Stimulated activated CD4-positive, alpha-beta T cell treated with anti-CD3 and anti-CD28 coated beads, TNF-alpha, amount 100 ng/mL, for 4 hours (primary cell): ENCODE results near the gene ENPEP.
"Not testable (repeated sequence)": the region's sequence is repeated elsewhere in the genome, so short reads cannot be mapped to it uniquely, and the experiment has no call there.

Source experiments
- DNase-seq, 3 experiments: peaks; one replicate each; pipeline ENCODE4 v3.0.0-alpha.2; 2020; ENCODE audit warnings: low read depth in 3 of 3

ENPEP gene

DNA sequence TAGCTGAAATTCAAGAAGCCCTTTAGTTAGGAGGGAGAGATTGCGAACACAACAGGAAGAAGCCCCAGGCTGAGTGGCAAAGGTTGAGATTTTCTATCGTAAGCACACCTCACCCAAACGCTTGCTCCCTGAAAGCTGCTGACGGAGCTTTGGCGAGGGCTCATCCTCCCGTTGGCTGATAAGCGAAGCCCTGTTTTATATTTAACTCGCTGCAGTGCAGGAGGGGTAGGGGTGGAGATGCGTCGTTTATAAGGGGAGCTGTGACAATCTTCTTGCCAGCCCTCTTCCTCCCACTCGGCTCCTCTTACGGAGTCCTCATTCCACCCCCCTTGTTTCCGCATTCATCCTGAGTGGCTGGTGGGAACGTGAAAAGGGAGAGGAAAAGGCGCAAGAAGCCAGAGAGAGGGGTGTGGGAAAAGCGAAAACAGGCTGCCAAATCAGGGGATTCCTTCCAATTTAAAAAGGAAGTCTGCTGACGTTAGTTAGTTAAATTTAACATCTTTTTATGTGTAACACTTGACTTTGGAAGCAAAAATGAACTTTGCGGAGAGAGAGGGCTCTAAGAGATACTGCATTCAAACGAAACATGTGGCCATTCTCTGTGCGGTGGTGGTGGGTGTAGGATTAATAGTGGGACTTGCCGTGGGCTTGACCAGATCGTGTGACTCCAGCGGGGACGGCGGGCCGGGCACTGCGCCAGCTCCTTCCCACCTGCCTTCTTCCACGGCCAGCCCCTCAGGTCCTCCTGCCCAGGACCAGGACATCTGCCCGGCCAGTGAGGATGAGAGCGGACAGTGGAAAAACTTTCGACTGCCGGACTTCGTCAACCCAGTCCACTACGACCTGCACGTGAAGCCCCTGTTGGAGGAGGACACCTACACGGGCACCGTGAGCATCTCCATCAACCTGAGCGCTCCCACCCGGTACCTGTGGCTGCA is at the start of gene ENPEP:
ENPEP (plus strand) TSS at position 275 of the 938 bp plus-strand sequence; CDS start at position 535, 260 bp downstream.
- DNase-seq: no peak

DNA sequence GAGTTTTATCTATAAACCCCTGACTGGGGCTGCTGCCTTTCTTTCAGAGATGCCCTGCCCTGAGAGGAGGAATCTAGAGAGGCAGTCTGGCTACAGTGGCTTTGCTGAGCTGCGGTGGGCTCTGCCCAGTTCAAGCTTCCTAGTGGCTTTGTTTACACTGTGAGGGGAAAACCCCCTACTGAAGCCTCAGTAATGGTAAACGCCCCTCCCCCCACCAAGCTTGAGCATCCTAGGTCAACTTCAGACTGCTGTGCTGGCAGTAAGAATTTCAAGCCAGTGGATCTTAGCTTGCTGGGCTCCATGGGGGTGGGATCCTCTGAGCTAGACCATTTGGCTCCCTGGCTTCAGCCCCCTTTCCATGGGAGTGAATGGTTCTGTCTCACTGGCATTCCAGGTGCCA is 44.1 kb upstream of the ENPEP start:
- DNase-seq: not testable (repeated sequence)

- not testable (repeated sequence) for DNase-seq
Measured at GRCh38 chr4:110437292-110437691, 38.7 kb upstream of the ENPEP start.

- DNase-seq: not testable (repeated sequence)
Measured at GRCh38 chr4:110439209-110439608, 36.7 kb upstream of the ENPEP start.

DNA sequence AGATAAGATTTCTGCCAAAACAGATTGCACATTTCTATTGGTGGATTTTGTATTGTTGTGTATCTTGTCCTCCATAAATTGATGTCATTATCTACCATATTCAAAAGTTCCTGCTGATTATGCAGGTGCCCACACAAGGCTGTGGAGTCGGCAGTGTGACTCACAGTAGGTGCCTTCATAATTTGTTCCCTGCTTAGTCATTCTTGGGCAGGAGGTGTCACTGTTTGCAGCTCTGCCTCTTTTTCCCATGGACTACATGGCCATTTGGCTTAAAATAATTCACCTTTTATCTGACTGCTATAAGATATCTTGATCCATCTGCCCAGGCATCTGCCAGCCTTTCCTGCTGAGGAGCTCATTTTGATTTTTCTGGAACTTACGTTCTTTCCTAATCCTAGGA is 33.6 kb upstream of the ENPEP start:
- no peak for DNase-seq

DNA sequence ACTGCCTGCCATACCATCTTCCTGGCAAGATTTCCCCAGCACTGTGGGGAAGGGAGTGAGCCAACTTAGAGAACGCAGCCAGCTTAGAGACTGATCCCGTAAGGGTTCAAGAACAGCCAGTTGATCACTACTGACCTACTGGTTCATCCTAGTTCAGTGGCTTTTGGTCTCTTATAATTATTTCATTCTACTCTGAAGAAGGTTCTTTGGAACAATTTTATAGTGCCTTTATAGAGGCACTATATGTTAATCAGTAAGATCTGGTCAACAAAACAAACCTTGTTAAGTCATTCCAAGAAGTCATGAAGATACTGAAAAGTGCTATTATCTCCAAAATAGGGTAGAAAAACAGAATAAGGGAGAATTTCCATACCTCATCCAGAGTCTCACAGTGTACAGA is 33.2 kb upstream of the ENPEP start:
- DNase-seq: no peak

DNA sequence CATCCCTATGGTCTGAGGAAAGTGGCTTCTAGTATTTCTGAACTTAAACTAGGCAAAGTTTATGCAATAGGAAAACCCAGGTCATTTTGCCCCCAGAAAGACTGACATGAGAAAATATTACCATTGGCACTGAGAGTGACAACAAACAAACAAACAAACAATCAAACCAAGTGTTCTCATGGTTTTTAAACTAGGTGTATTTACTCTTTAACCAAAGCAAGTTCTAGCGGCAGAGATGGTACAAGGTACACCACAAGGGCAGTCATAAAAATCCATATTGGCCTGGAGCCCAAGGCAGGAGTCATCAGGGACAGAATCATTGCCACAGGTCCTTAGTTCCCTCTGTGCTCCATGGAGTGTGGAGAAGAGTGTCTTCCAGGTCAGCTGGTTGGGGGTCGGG is 26.0 kb upstream of the ENPEP start:
- no peak for DNase-seq

GRCh38 chr4:110452546-110452945 is 23.4 kb upstream of the ENPEP start:
- DNase-seq: no peak

DNA sequence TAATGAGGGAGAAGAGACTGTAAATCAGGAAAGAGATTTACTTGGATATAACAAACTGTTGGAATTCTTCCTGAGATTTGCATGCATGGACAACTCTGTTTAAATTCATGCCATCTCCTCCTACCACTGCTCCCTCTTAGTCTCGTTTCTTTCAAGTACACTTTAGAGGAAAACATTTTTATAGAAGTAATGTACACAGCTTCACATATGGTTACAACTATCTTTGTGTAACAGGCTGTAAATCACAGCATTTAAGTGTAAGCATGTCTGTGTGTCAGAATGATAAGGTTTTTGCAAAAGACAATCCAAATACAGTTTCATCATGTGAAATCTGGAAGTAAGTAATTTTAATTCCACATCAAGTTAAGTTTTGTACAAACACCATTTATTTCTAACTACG is 21.5 kb upstream of the ENPEP start:
- no peak for DNase-seq

DNA sequence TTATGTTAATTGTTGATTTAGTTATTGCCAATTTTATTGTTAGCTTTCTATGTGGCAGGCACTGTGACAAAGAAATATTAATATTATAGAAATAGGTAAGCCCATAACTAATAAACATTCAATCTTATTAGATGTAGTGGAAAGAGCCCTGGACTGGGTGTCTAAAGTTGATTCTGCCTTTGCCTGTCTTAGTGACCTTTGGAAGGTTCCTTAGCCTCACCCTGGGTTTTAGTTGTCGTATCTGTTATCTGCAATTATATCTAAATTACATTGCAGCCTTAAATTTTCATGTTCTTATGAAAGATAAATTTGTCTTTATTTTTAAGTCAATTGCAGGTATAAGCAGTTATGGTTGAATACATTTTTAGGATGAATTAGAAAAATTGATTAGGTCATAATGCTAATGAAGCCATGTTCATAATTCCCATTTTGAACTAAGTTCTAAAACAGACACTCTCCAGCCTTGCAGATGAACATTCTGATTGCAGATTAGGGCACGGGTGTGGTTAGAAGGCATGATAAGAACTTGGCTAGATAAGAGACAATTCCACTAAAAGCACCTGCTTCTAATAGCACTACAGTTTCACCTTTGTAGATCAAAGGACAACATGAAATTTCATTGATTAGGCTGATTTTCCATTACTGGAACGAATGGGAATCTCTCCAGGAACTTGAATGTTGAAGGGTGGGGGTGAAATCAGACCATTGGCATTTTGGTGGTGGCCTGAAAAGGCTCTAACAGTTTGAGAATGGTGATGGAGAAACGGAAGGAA is 17.3 kb upstream of the ENPEP start:
- no peak for DNase-seq

GRCh38 chr4:110460074-110460746 is 15.7 kb upstream of the ENPEP start:
- no peak for DNase-seq

- no peak for DNase-seq
Measured at GRCh38 chr4:110467400-110467799, 8.6 kb upstream of the ENPEP start.

DNA sequence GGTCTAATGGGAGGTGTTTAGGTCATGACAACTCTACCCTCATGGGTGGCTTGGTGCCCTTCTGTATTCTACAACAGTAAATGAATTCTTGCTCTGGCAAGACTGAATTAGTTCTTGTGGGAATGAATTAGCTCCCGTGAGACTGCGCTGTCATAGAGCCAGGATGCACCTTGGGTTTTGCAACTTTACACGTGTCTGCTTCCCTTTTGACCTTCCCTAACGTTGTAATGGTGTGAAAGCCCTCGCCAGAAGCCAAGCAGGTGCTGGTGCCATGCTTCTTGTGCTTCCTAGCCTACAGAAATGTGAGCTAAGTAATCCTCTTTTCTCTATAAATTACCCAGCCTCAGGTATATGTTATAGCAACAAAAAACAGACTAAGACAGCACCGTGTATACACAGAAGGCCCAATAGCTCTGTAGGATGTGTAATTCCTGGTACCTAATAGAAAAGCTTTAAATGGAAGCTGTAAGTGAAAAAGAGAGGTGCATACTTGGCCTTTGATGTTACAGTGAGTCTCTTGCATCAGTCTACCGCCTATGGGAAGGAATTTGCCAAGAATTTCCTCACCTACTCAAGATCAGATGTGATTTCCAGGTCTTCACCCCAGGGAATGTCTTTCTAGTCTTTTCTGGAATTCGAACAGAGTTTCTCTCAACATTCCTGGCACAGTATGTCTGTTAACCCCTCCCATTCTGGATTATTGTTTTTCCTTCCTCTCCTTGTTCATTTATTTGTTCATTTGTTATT is 3.2 kb upstream of the ENPEP start:
- DNase-seq: no peak

DNA sequence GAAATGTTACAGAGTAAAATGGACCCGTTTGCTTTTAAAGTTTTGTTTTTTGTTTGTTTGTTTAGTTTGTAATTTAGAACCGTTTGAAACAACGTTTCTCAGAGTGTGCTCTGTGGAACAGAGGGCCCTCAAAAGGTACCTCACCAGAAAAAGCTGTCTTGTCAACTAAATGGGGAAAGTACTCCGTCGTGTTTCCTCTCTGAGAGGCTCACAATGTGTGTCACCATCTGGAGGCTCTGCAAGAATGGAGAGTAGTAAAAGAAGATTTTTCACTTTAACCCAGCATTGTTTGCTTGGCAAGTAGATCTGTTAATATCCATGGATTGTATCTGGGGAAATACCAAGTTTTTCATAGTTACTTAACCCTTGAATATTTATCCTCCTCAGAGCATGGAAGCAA is 1.5 kb upstream of the ENPEP start:
- DNase-seq: no peak

DNA sequence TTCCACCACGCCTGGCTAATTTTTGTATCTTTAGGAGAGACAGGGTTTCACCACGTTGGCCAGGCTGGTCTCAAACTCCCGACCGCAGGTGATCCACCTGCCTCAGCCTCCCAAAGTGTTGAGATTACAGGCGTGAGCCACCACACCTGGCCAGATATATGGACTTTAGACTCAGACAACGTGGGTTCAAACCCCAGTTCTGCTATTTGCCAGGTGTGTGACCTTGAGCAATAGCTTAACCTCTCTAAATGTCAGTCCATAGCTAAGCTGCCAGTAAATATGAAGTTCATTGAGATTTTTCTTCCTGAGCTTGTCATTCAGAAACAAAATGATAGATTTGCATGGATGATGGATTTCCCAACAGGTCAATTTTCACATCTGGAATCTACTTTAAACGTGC is 875 bp upstream of the ENPEP start:
- not testable (repeated sequence) for DNase-seq

DNA sequence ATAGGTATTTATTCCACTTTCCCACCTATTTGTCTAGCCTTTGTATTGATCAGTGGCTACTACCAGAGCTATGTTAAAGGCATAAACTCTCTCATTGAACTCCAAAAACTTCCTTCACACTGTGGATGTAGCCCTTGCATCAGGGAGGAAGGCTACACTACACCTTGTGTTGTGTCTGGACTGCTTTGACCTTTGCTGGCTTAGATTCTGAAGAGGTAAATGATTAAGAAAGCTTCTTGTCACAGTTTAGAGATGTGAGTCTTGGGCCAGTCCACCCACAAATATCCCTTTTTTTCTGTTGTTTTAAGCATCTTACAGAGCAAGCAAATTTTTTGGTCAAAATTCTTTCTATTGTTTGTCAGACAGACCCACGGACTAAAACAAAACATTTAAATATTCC is 1.9 kb downstream of the ENPEP start:
- no peak for DNase-seq

GRCh38 chr4:110480031-110480549 is 4.1 kb downstream of the ENPEP start:
- no peak for DNase-seq

DNA sequence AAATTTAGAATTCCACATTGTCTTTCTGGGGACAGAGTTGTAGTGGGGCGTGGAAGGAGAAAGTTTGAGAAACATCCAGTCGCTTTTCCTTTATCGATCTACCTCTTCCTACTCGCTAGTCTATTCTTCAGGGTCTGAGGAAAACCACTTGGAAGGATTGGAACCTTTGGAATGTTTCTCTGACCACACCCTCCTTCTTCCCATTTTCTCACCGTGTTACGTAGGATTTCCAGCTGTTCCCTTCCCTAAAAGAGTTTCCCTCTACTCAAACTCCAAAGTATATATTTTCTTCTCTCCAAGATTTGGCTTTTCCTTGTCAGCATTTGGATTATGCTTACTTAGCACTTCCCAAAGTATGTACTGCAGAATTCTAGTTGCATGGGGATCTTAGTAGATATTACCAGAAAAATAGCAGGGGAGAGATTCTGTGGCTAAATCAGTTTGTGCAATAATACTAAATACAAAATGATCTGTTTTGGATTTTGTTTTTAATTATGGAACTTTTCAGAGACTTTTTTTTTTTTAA is 4.9 kb downstream of the ENPEP start:
- no peak for DNase-seq

- DNase-seq: no peak
Measured at GRCh38 chr4:110483516-110483915, 7.6 kb downstream of the ENPEP start.

DNA sequence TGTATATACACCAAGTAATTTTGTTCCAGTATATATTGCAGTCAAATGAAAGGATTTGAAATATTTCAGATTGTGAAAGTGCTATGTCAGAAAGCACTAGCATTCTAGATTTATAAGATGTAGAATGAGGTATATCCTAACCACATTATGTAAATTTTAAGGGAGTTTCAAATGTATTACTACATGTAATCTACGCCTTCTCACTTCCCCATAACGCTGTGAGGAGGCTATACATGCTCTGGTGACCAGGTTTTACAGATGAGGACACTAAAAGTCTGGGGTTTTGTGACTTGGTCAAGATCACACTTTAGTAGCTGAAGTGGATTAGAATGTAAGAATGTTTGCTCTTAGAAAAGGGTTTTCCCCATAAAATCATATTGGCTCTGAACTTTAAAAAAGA is 8.1 kb downstream of the ENPEP start:
- DNase-seq: no peak

- DNase-seq: no peak
Measured at GRCh38 chr4:110484767-110485166, 8.8 kb downstream of the ENPEP start.
